VCaP (cell line): Measurements from ENCODE around the gene WDR1.

Source experiments
- H3K27ac ChIP-seq: fragments of 450-650 bp; 2 replicates; pipeline ENCODE4 v1.5.1; 2017
- TF ChIP-seq, protein P1 (sequence below): fragments of 450-650 bp; conservative IDR thresholded peaks from 2 replicates; pipeline ENCODE4 v1.5.1; 2017; ENCODE audit warnings: mild to moderate bottlenecking, moderate library complexity

Gene WDR1

DNA sequence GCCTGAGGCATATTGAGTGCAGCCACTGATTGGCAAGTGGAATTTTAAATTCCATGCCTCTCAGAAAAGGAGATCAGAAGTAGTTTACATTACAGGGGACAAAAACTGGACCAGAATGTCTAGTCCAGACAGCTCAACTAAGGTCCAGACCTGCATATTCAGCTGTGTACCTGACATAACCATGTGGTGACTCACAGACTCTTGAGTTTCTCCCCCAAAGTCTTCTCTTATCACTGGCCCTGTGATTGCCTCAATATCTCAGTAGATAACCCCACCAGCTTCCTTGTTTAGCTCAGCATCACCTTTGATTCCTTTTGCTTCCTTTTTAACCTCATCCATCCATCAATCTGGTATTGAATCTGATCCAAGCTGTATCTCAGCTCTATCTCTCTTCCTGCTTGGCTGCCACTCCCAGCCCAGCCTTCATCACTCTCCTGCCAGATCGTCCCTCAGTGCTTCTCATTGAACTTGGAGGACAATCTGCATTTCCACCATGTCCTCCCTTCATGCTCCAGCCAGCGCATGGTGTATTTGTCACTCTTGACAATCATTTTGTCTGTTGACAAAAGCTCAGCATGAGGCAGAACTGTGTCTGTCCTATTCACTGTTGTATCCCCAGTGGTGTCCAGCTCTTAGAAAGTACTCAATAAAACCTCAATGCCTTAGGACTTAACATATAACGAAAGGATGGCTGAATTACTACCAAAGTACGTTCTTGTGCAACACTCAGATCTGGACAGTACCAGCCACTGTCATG lies 67.5 kb downstream of the WDR1 start:
- no peak overlapping the region for H3K27ac ChIP-seq
- TF ChIP-seq, protein P1, sequence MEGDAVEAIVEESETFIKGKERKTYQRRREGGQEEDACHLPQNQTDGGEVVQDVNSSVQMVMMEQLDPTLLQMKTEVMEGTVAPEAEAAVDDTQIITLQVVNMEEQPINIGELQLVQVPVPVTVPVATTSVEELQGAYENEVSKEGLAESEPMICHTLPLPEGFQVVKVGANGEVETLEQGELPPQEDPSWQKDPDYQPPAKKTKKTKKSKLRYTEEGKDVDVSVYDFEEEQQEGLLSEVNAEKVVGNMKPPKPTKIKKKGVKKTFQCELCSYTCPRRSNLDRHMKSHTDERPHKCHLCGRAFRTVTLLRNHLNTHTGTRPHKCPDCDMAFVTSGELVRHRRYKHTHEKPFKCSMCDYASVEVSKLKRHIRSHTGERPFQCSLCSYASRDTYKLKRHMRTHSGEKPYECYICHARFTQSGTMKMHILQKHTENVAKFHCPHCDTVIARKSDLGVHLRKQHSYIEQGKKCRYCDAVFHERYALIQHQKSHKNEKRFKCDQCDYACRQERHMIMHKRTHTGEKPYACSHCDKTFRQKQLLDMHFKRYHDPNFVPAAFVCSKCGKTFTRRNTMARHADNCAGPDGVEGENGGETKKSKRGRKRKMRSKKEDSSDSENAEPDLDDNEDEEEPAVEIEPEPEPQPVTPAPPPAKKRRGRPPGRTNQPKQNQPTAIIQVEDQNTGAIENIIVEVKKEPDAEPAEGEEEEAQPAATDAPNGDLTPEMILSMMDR = no peak

GRCh38 chr4:10047967-10048366 lies 68.6 kb downstream of the WDR1 start:
- H3K27ac ChIP-seq = no peak overlapping the region
- TF ChIP-seq, protein P1 = no peak

DNA sequence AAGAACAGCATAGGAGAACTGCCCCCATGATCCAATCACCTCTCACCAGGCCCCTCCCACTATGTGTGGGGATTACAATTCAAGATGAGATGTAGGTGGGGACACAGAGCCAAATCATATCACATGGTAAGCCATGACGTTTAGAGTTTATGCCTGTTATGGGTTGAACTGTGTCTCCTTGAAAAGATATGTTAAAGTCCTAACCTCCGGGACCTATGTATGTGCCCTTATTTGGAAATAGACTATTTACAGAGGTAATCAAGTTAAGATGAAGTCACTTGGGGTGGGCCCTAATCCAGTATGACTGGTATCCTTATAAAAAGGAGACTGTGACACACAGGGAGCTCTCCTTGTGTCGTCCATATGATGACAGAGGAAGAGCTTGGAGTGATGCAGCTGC lies 70.1 kb downstream of the WDR1 start:
- TF ChIP-seq, protein P1 = no peak
- H3K27ac ChIP-seq = no peak overlapping the region

- peak overlapping the region; percentile 45 for H3K27ac ChIP-seq
- TF ChIP-seq, protein P1 = no peak
These were observed 71.1 kb downstream of the WDR1 start for GRCh38 chr4:10045481-10045880.

- no peak overlapping the region for H3K27ac ChIP-seq
- TF ChIP-seq, protein P1 = no peak
These were observed 75.6 kb downstream of the WDR1 start for GRCh38 chr4:10041036-10041435.

GRCh38 chr4:10040049-10040892 lies 76.3 kb downstream of the WDR1 start:
- TF ChIP-seq, protein P1 = no peak
- H3K27ac ChIP-seq = no peak overlapping the region

- H3K27ac ChIP-seq = no peak overlapping the region
- TF ChIP-seq, protein P1 = no peak
These were observed 79.7 kb downstream of the WDR1 start for GRCh38 chr4:10036807-10037342.
